ENCODE results near the gene SULT4A1. TPM values are rescaled to one million over a fixed set of nuclear protein-coding genes. Genes with fewer than 3 reads are reported as not detected.

Gene SULT4A1, protein sequence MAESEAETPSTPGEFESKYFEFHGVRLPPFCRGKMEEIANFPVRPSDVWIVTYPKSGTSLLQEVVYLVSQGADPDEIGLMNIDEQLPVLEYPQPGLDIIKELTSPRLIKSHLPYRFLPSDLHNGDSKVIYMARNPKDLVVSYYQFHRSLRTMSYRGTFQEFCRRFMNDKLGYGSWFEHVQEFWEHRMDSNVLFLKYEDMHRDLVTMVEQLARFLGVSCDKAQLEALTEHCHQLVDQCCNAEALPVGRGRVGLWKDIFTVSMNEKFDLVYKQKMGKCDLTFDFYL
- total RNA-seq, result 0.64 TPM in 1 of 2 replicates, not detected in the other

DNA sequence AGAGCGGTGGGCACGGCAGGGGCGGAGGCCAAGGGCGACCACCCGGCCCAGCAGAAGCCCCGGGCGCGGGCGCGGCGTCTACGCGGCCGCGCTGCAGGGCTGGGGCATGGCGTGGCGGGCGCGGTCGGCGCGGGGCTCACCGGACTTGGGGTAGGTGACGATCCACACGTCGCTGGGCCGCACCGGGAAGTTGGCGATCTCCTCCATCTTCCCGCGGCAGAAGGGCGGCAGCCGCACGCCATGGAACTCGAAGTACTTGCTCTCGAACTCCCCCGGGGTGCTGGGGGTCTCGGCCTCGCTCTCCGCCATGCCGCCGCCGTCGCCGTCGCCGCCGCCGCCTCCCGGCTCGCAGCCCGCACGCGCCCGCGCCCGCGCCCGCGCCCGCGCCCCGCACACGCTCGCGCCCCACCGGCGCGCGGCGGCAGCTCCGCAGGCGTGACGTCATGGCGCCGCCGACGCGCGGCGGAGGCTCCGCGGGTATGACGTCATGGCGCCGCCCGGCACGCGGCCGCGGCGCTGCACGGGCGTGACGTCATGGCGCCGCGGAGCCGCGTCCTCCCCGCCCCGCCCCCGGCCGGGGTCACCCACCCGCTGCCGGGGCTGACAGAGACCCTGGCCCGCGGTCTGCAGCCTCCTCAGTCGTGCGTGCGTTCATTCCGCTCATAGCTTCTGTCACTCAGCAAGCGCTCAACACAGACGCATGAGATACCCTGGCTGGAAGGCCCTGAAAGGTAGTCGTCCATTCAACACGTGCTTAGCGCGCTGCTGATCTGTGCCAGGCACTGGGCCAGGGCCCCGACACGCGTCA is at the start of gene SULT4A1:
SULT4A1 (minus strand) TSS at position 440 of the 808 bp plus-strand sequence; CDS start at position 309, 131 bp downstream.

DNA sequence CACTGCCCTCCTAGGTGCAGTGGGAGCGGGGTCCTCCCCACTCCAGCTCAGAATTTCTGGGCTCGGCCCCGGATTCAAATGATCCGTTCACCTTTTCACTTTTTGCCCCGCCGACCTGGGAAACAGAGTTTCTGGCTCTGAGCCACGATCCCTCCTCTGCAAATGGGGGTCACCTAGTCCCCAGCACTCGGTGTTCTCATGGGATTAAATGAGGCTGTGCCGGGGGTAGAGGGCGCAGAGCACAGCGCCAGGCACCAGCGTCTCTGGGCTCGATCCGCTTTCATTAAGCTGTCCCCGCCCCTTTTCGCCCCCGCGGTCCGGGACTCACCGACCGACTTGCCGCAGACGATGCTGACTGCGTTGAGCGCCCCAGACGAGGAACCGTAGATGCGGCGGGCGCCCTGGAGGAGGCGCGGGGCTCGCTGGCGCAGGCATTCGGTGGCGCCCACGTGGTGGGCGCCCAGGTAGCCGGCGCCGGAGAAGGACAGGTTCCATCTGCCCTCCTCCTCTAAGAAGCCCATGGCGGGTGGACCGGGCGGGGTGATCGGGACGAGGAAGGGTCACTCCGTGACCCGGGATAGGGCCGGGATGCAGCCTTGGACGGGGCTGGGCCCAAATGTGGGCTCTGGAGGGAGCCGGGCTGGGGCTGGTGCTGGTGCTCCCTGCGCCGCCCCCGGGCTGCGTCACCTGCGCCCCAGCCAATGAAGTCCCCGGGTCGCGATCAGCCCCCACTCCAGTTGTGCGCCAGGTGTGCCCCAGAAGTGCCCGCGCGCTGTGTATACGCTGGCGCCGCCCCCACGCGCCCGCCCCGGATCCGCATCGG is 29.3 kb upstream of the SULT4A1 start, which contains the start of gene PNPLA5:
PNPLA5 (minus strand) TSS at position 654 of the 823 bp plus-strand sequence; CDS start at position 521, 133 bp downstream.

DNA sequence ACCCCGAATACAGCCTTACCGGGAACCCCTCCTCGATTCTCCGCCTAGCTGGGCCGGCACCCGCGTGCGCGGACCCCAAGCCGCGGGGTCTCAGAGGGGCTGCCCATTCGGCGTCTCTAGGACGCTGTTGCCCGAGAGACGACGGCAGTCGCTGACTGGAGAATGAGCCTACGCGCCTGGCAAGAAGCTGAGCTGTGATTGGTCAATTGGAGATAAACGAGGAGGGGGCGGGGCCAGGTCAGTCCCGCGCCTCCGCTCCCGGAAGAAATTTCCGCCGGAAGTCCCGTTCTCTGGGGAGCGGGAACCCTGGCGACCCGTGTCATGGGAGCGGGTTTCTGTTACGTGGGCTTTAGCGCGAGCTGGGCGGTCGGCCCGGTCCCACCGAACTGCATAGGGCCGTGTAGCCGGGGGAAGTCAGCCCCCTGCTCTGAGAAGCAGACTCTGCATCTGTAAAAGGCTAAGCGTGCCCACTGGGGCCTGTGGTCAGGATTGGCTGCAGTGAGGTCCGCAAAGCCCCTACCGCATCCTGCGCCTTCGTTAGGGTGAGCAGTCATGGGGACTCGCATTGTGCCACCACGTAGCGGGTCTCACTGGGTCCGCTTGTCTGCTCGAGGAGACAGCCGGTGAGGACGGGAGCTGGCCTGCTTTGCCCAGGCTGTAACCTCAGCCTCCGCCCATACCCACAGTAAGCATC is 50.0 kb downstream of the SULT4A1 start, which contains the start of gene EFCAB6:
EFCAB6 (minus strand) TSS at position 157 of the 694 bp plus-strand sequence. CDS start 29,987 bp downstream, outside the sequence.

Other genes starting within 250 kb of the SULT4A1 start
- 0.65 and 3.0 TPM in 2 replicates for gene EFCAB6, start 50.2 kb downstream of the SULT4A1 start, total RNA-seq
- not detected in 2 replicates for gene PNPLA5, start 29.5 kb upstream of the SULT4A1 start, total RNA-seq
- gene PNPLA3, start 61.3 kb upstream of the SULT4A1 start, total RNA-seq, result 2.1 and 4.8 TPM in 2 replicates
- 31.3 and 38.2 TPM in 2 replicates for gene SAMM50, start 92.9 kb upstream of the SULT4A1 start, total RNA-seq
- 61.1 and 70.3 TPM in 2 replicates for gene PARVB, start 161.8 kb upstream of the SULT4A1 start, total RNA-seq